Ishikawa (cell line): Measurements from ENCODE around the gene TMEM128.

ENCODE experiments used
- CEBPB ChIP-seq: IDR thresholded peaks from 2 replicates; pipeline ENCODE4 v1.6.1; 2012
- CREB1 ChIP-seq: IDR thresholded peaks from 2 replicates; pipeline ENCODE4 v1.6.1; 2012; ENCODE audit warnings: low read depth
- EGR1 ChIP-seq: IDR thresholded peaks from 2 replicates; pipeline ENCODE4 v1.6.1; 2012
- EP300 ChIP-seq: IDR thresholded peaks from 2 replicates; pipeline ENCODE4 v1.6.1; 2012; ENCODE audit warnings: borderline replicate concordance
- FOXM1 ChIP-seq: IDR thresholded peaks from 2 replicates; pipeline ENCODE4 v1.6.1; 2012; ENCODE audit warnings: low read depth, borderline replicate concordance
- MAX ChIP-seq: IDR thresholded peaks from 2 replicates; pipeline ENCODE4 v1.6.1; 2012
- NFIC ChIP-seq: IDR thresholded peaks from 2 replicates; pipeline ENCODE4 v1.6.1; 2012
- RAD21 ChIP-seq: IDR thresholded peaks from 2 replicates; pipeline ENCODE4 v1.6.1; 2012; ENCODE audit warnings: low read depth
- REST ChIP-seq: IDR thresholded peaks from 2 replicates; pipeline ENCODE4 v1.6.1; 2012; ENCODE audit warnings: low read depth, mild to moderate bottlenecking
- TAF1 ChIP-seq: IDR thresholded peaks from 2 replicates; pipeline ENCODE4 v1.6.1; 2012; ENCODE audit warnings: low read depth, mild to moderate bottlenecking
- TCF12 ChIP-seq: IDR thresholded peaks from 2 replicates; pipeline ENCODE4 v1.6.1; 2012; ENCODE audit warnings: low read depth
- TEAD4 ChIP-seq: IDR thresholded peaks from 2 replicates; pipeline ENCODE4 v1.6.1; 2012
- USF1 ChIP-seq: IDR thresholded peaks from 2 replicates; pipeline ENCODE4 v1.6.1; 2012
- YY1 ChIP-seq: IDR thresholded peaks from 2 replicates; pipeline ENCODE4 v1.6.1; 2012; ENCODE audit warnings: low read depth
- ZBTB7A ChIP-seq: IDR thresholded peaks from 2 replicates; pipeline ENCODE4 v1.6.1; 2012; ENCODE audit warnings: low read depth

The TMEM128 gene

GRCh38 chr4:4200624-4201023 lies 47.4 kb downstream of the TMEM128 start:
- no peak for TF ChIP-seq TCF12
- no peak for TF ChIP-seq TAF1
- no peak for TF ChIP-seq FOXM1
- TF ChIP-seq YY1, result no peak
- no peak for TF ChIP-seq NFIC
- TF ChIP-seq EGR1, result no peak
- TF ChIP-seq CREB1, result no peak
- no peak for TF ChIP-seq REST
- no peak for TF ChIP-seq EP300
- TF ChIP-seq USF1, result no peak
- no peak for TF ChIP-seq MAX
- no peak for TF ChIP-seq RAD21
- no peak for TF ChIP-seq TEAD4
- TF ChIP-seq CEBPB, result no peak
- no peak for TF ChIP-seq ZBTB7A

DNA sequence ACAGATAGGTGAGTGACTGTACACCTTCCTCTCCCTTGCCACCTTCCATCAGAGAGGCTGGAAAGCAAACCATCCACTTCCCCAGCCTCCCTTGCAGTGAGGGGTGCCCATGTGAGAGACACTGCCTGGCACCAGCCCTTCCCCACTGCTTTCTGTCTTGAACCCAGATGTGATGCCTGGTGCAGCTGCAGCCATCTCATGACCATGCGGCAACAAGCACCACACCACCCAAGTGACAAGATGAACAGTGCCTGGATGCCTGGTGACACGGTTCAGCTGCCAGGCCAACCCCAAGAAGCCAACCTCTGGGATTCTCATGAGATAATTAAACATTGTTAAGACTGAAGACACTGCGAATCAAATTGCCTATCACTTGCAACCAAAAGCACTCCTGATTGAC lies 52.7 kb downstream of the TMEM128 start:
- TF ChIP-seq FOXM1 (no peak), EP300 (no peak), RAD21 (no peak), ZBTB7A (no peak)
